Measurements from ENCODE around the gene WDFY4. TPM values are rescaled to one million over a fixed set of nuclear protein-coding genes. Genes with fewer than 3 reads are reported as not detected.

The WDFY4 gene
- total and polyA plus RNA-seq, 4 donors, result 3.1 to 3.8 (median 3.5) TPM

DNA sequence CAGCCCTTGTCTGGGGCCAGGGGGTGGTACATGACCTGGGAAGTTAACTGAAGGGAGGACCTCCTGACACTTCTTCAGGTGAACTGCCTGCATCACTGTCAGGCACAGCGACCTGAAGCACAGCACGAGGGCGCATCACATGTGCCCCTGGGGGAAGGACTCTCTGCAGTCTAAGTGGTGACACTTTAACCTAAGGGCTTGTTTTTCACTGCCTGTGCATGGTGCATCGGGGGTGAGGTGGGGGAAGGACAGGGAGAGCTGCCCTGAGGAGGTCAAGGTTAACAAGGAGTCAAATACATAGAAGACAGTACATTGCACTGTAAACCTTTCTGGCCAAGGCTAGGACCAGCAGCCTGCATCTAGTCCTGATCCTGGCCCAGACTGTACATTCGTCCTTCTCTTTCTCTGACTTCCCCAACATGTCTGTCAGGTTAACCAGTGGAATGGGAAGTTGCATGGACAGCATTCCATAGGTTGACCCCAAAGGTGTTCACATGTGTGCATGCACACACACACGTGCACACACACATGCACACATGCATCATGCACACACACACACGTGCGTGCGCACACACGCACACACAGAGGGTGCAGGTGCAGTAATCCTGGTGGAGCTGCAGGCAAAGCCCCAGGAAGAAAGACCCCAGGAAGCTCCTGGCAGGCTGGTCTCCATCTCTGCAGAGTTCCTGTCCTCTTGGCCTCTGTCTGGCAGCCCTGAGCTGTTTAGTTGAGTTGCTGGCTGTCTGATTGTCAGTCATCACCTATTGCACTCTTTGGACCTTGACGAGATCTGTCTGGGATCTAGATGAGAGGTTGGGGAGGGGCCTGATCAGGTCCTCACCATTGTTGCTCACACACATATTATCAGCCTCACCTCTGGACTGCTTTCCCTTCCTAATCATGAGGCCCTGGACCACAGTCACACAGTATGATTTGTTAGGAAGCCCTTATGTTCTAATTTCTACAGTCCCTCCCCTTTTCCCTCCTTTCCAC lies 37.8 kb downstream of the WDFY4 start:
- Histone ChIP-seq H3K4me1 (ENCODE audit: control insufficient read depth, insufficient read depth, low read length) (no peaks in the 10 kb centered on the region), H3K4me3 (ENCODE audit: low read depth, low read length) (no peak overlapping the region), H3K27me3 (ENCODE audit: control insufficient read depth, insufficient read depth, low read length) (no peaks in the 10 kb centered on the region), H3K27ac (ENCODE audit: low read depth, low read length) (no peak overlapping the region), H3K9me3 (ENCODE audit: control insufficient read depth, insufficient read depth, low read length) (no peaks in the 10 kb centered on the region), H3K36me3 (ENCODE audit: control insufficient read depth, insufficient read depth, low read length) (no peaks in the 10 kb centered on the region)
- no peak for DNase-seq (ENCODE audit: low read depth in 4 of 6, low spot score in 6 of 6)
- WGBS (ENCODE audit: insufficient coverage), result 80% methylated on average over 10 of the region's 11 CpGs

GRCh38 chr10:48724127-48724526 lies 39.5 kb downstream of the WDFY4 start:
- Histone ChIP-seq H3K4me3 (ENCODE audit: low read depth, low read length) (no peak overlapping the region), H3K27me3 (ENCODE audit: control insufficient read depth, insufficient read depth, low read length) (no peaks in the 10 kb centered on the region), H3K4me1 (ENCODE audit: control insufficient read depth, insufficient read depth, low read length) (no peaks in the 10 kb centered on the region), H3K9me3 (ENCODE audit: control insufficient read depth, insufficient read depth, low read length) (no peaks in the 10 kb centered on the region), H3K36me3 (ENCODE audit: control insufficient read depth, insufficient read depth, low read length) (no peaks in the 10 kb centered on the region), H3K27ac (ENCODE audit: low read depth, low read length) (no peak overlapping the region)
- WGBS (ENCODE audit: insufficient coverage), result 77% methylated on average over 6 of the region's 7 CpGs
- no peak for DNase-seq (ENCODE audit: low read depth in 4 of 6, low spot score in 6 of 6)

DNA sequence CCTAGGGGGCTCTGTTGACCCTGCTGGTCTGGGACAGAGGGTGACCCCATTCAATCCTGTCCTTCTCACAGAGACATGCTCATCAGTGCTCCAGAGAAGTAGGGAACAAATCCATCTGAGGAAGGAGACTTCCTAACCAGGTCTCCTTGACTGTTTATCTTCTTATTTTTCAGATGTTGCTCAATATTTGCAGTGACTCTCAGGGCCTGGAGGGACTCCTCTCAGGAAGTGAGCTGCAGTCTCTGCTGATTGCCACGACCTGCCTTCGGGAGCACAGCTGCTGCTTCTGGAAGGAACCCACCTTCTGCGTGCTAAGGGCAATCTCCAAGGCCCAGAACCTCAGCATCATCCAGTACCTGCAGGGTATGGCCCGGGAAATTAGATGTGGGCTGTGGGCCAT lies 41.0 kb downstream of the WDFY4 start:
- 88% methylated on average over 4 of the region's 4 CpGs for WGBS (ENCODE audit: insufficient coverage)
- no peak for DNase-seq (ENCODE audit: low read depth in 4 of 6, low spot score in 6 of 6)
- H3K9me3 ChIP-seq (ENCODE audit: control insufficient read depth, insufficient read depth, low read length), result no peaks in the 10 kb centered on the region
- H3K27ac ChIP-seq (ENCODE audit: low read depth, low read length), result no peak overlapping the region
- no peak overlapping the region for H3K4me3 ChIP-seq (ENCODE audit: low read depth, low read length)
- no peaks in the 10 kb centered on the region for H3K4me1 ChIP-seq (ENCODE audit: control insufficient read depth, insufficient read depth, low read length)
- H3K27me3 ChIP-seq (ENCODE audit: control insufficient read depth, insufficient read depth, low read length), result no peaks in the 10 kb centered on the region
- no peaks in the 10 kb centered on the region for H3K36me3 ChIP-seq (ENCODE audit: control insufficient read depth, insufficient read depth, low read length)

DNA sequence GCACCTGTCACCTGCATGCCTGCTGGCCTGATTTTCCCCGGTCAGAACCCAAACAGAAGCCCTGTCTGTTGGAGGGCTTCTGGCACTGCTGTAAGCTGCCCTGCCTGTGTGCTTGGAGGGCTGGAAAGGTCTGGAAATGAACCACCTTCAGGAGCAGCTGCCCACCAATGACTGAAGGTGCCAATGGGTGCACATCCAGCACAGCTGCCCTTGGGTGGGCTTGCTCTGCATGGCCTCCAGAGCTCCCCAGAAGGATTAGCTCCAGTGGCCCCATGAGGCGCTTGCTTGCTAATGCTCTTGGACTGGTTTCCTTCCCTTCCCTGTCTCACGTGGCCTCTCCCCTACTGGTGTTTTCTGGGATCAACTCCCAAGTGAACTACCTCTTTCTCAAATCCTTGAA lies 43.2 kb downstream of the WDFY4 start:
- 96% methylated on average over 3 of the region's 3 CpGs for WGBS (ENCODE audit: insufficient coverage)
- no peak overlapping the region for H3K4me3 ChIP-seq (ENCODE audit: low read depth, low read length)
- no peaks in the 10 kb centered on the region for H3K36me3 ChIP-seq (ENCODE audit: control insufficient read depth, insufficient read depth, low read length)
- H3K27me3 ChIP-seq (ENCODE audit: control insufficient read depth, insufficient read depth, low read length), result no peaks in the 10 kb centered on the region
- DNase-seq (ENCODE audit: low read depth in 4 of 6, low spot score in 6 of 6), result no peak
- H3K27ac ChIP-seq (ENCODE audit: low read depth, low read length), result no peak overlapping the region
- no peaks in the 10 kb centered on the region for H3K4me1 ChIP-seq (ENCODE audit: control insufficient read depth, insufficient read depth, low read length)
- H3K9me3 ChIP-seq (ENCODE audit: control insufficient read depth, insufficient read depth, low read length), result no peaks in the 10 kb centered on the region

- H3K4me3 ChIP-seq (ENCODE audit: low read depth, low read length), result no peak overlapping the region
- WGBS (ENCODE audit: insufficient coverage), result 96% methylated on average over 4 of the region's 5 CpGs
- no peak overlapping the region for H3K27ac ChIP-seq (ENCODE audit: low read depth, low read length)
- no peaks in the 10 kb centered on the region for H3K36me3 ChIP-seq (ENCODE audit: control insufficient read depth, insufficient read depth, low read length)
- no peaks in the 10 kb centered on the region for H3K4me1 ChIP-seq (ENCODE audit: control insufficient read depth, insufficient read depth, low read length)
- no peaks in the 10 kb centered on the region for H3K27me3 ChIP-seq (ENCODE audit: control insufficient read depth, insufficient read depth, low read length)
- DNase-seq (ENCODE audit: low read depth in 4 of 6, low spot score in 6 of 6), result no peak
- no peaks in the 10 kb centered on the region for H3K9me3 ChIP-seq (ENCODE audit: control insufficient read depth, insufficient read depth, low read length)
Observed at GRCh38 chr10:48729222-48729621, 44.5 kb downstream of the WDFY4 start.

DNA sequence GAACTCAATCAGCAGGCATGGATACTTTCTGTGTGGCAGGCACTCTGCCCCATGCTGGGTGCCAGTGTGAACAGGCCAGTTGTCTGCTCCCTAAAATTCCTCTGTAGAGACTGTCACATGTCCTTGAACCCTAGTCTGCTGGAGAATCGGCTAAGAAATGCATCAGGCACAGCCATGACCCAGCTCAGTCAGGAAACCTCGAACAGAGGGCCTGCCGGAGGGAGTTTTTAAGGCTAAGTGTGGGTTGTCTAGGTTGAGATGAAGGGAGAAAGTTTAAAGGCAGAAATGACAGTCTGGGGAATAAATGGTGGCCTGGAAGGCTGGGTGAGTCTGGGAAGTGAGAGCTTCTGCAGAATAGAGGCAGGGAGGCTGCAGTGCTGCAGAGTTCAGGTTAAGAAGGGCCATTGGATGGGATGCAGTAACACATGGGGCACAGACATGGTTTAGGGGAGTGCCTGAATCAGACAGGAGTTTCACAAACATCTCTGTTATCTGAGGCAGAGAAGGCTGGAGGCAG lies 45.3 kb downstream of the WDFY4 start:
- Histone ChIP-seq H3K4me3 (ENCODE audit: low read depth, low read length) (no peak overlapping the region), H3K36me3 (ENCODE audit: control insufficient read depth, insufficient read depth, low read length) (no peaks in the 10 kb centered on the region), H3K9me3 (ENCODE audit: control insufficient read depth, insufficient read depth, low read length) (no peaks in the 10 kb centered on the region), H3K4me1 (ENCODE audit: control insufficient read depth, insufficient read depth, low read length) (no peaks in the 10 kb centered on the region), H3K27me3 (ENCODE audit: control insufficient read depth, insufficient read depth, low read length) (no peaks in the 10 kb centered on the region), H3K27ac (ENCODE audit: low read depth, low read length) (no peak overlapping the region)
- DNase-seq (ENCODE audit: low read depth in 4 of 6, low spot score in 6 of 6), result no peak
- 48% methylated on average over 3 of the region's 3 CpGs for WGBS (ENCODE audit: insufficient coverage)

DNA sequence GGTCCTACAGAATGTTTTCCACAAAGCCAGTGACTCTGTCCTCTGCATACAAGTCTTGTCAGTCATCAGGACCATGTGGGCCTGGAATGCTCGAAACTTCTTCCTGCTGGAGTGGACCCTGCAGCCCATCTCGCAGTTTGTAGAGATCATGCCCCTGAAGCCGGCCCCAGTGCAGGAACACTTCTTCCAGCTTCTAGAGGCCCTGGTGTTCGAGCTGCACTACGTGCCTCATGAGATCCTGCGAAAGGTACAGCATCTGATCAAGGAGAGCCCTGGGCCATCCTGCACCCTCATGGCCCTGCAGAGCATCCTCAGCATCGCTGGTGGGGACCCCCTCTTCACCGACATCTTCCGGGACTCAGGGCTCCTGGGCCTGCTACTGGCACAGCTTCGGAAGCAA lies 46.5 kb downstream of the WDFY4 start:
- Histone ChIP-seq H3K9me3 (ENCODE audit: control insufficient read depth, insufficient read depth, low read length) (no peaks in the 10 kb centered on the region), H3K27ac (ENCODE audit: low read depth, low read length) (no peak overlapping the region), H3K4me3 (ENCODE audit: low read depth, low read length) (no peak overlapping the region), H3K36me3 (ENCODE audit: control insufficient read depth, insufficient read depth, low read length) (no peaks in the 10 kb centered on the region), H3K27me3 (ENCODE audit: control insufficient read depth, insufficient read depth, low read length) (no peaks in the 10 kb centered on the region), H3K4me1 (ENCODE audit: control insufficient read depth, insufficient read depth, low read length) (no peaks in the 10 kb centered on the region)
- 94% methylated on average over 10 of the region's 10 CpGs for WGBS (ENCODE audit: insufficient coverage)
- DNase-seq (ENCODE audit: low read depth in 4 of 6, low spot score in 6 of 6), result no peak

DNA sequence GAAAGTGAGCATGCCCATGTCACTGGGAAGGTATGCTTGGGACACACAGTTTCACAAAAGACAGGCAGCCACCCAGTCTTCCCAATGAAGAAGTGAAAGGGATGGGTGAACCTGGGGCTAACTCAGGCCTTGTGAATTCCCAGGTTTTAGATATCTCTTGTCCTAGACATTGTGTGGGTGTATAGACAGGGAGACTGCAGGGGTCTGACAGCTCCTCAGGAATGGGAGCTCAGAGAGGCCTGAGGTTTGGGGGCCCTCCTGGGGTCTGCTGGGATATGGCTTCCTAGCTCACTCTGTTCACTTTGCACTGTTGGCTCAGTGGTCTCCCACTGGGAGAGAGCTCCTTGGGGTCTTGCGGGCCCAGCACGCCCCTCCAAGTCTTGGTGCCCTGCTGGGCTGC lies 47.0 kb downstream of the WDFY4 start:
- WGBS (ENCODE audit: insufficient coverage), result 92% methylated on average over 2 of the region's 2 CpGs
- Histone ChIP-seq H3K9me3 (ENCODE audit: control insufficient read depth, insufficient read depth, low read length) (no peaks in the 10 kb centered on the region), H3K27ac (ENCODE audit: low read depth, low read length) (no peak overlapping the region), H3K27me3 (ENCODE audit: control insufficient read depth, insufficient read depth, low read length) (no peaks in the 10 kb centered on the region), H3K36me3 (ENCODE audit: control insufficient read depth, insufficient read depth, low read length) (no peaks in the 10 kb centered on the region), H3K4me1 (ENCODE audit: control insufficient read depth, insufficient read depth, low read length) (no peaks in the 10 kb centered on the region), H3K4me3 (ENCODE audit: low read depth, low read length) (no peak overlapping the region)
- DNase-seq (ENCODE audit: low read depth in 4 of 6, low spot score in 6 of 6), result no peak

GRCh38 chr10:48733329-48733728 lies 48.7 kb downstream of the WDFY4 start:
- Histone ChIP-seq H3K27ac (ENCODE audit: low read depth, low read length) (no peak overlapping the region), H3K27me3 (ENCODE audit: control insufficient read depth, insufficient read depth, low read length) (no peaks in the 10 kb centered on the region), H3K36me3 (ENCODE audit: control insufficient read depth, insufficient read depth, low read length) (no peaks in the 10 kb centered on the region), H3K9me3 (ENCODE audit: control insufficient read depth, insufficient read depth, low read length) (no peaks in the 10 kb centered on the region), H3K4me1 (ENCODE audit: control insufficient read depth, insufficient read depth, low read length) (no peaks in the 10 kb centered on the region), H3K4me3 (ENCODE audit: low read depth, low read length) (no peak overlapping the region)
- no CpG with 5 or more reads among the region's 1 CpG for WGBS (ENCODE audit: insufficient coverage)
- no peak for DNase-seq (ENCODE audit: low read depth in 4 of 6, low spot score in 6 of 6)

GRCh38 chr10:48735836-48736390 lies 51.2 kb downstream of the WDFY4 start:
- Histone ChIP-seq H3K4me3 (ENCODE audit: low read depth, low read length) (no peak overlapping the region), H3K27me3 (ENCODE audit: control insufficient read depth, insufficient read depth, low read length) (no peaks in the 10 kb centered on the region), H3K9me3 (ENCODE audit: control insufficient read depth, insufficient read depth, low read length) (no peaks in the 10 kb centered on the region), H3K27ac (ENCODE audit: low read depth, low read length) (no peak overlapping the region), H3K36me3 (ENCODE audit: control insufficient read depth, insufficient read depth, low read length) (no peaks in the 10 kb centered on the region), H3K4me1 (ENCODE audit: control insufficient read depth, insufficient read depth, low read length) (no peaks in the 10 kb centered on the region)
- 95% methylated on average over 7 of the region's 8 CpGs for WGBS (ENCODE audit: insufficient coverage)
- DNase-seq (ENCODE audit: low read depth in 4 of 6, low spot score in 6 of 6), result no peak

Data from spinal cord (tissue), 10 donors.